HEK293T (cell line): ENCODE data around the gene ALDH18A1.
"Not testable (repeated sequence)": the region's sequence is repeated elsewhere in the genome, so short reads cannot be mapped to it uniquely, and the experiment has no call there.

ENCODE experiments used
- CTCF ChIA-PET: fragments of 350-600 bp; formaldehyde crosslinking; extraction: SDS; loops from one replicate; lab custom pipeline; 2021; ENCODE audit warnings: antibody characterized with exemption, inconsistent platforms; lab: Yijun Ruan, JAX
- POLR2A ChIA-PET: fragments of 350-600 bp; formaldehyde crosslinking; extraction: SDS; loops from one replicate; lab custom pipeline; 2020; ENCODE audit warnings: antibody characterized with exemption, inconsistent platforms; lab: Yijun Ruan, JAX
- DNase-seq: peaks from one replicate; pipeline ENCODE4 v3.0.0; 2012; ENCODE audit warnings: mixed read lengths; ENCODE audit errors: extremely low spot score
- ARNT ChIP-seq: fragments of 450-650 bp; IDR thresholded peaks from 2 replicates; pipeline ENCODE4 v1.6.1; 2017; ENCODE audit warnings: mild to moderate bottlenecking
- BHLHE40 ChIP-seq: fragments of 450-650 bp; IDR thresholded peaks from 2 replicates; pipeline ENCODE4 v1.6.1; 2016; ENCODE audit warnings: mild to moderate bottlenecking, moderate library complexity, borderline replicate concordance
- CTBP1 ChIP-seq: fragments of 450-650 bp; IDR thresholded peaks from 2 replicates; pipeline ENCODE4 v1.6.1; 2016; ENCODE audit warnings: borderline replicate concordance
- ELF4 ChIP-seq: fragments of 450-650 bp; IDR thresholded peaks from 2 replicates; pipeline ENCODE4 v1.6.1; 2017; ENCODE audit warnings: antibody characterized with exemption
- FOXA1 ChIP-seq: fragments of 450-650 bp; IDR thresholded peaks from 2 replicates; pipeline ENCODE4 v1.6.1; 2016; ENCODE audit warnings: mild to moderate bottlenecking
- FOXK2 ChIP-seq: fragments of 450-650 bp; IDR thresholded peaks from 2 replicates; pipeline ENCODE4 v1.6.1; 2016; ENCODE audit warnings: mild to moderate bottlenecking
- FOXM1 ChIP-seq: fragments of 450-650 bp; IDR thresholded peaks from 2 replicates; pipeline ENCODE4 v1.6.1; 2017; ENCODE audit warnings: mild to moderate bottlenecking, borderline replicate concordance
- HDGF ChIP-seq: fragments of 450-650 bp; IDR thresholded peaks from 2 replicates; pipeline ENCODE4 v1.6.1; 2017; ENCODE audit warnings: antibody characterized with exemption, borderline replicate concordance
- L3MBTL2 ChIP-seq: fragments of 450-650 bp; conservative IDR thresholded peaks from 2 replicates; pipeline ENCODE4 v1.6.1; 2016; ENCODE audit warnings: mild to moderate bottlenecking
- LEF1 ChIP-seq: fragments of 450-650 bp; IDR thresholded peaks from 2 replicates; pipeline ENCODE4 v1.6.1; 2017; ENCODE audit warnings: mild to moderate bottlenecking, borderline replicate concordance
- NFRKB ChIP-seq: fragments of 450-650 bp; IDR thresholded peaks from 2 replicates; pipeline ENCODE4 v1.6.1; 2016; ENCODE audit warnings: mild to moderate bottlenecking, moderate library complexity
- SP1 ChIP-seq: fragments of 450-650 bp; IDR thresholded peaks from 2 replicates; pipeline ENCODE4 v1.6.1; 2017
- SUZ12 ChIP-seq: fragments of 450-650 bp; IDR thresholded peaks from 2 replicates; pipeline ENCODE4 v1.6.1; 2016; ENCODE audit warnings: mild to moderate bottlenecking
- TARDBP ChIP-seq: fragments of 450-650 bp; IDR thresholded peaks from 2 replicates; pipeline ENCODE4 v1.6.1; 2016
- ZNF384 ChIP-seq: fragments of 450-650 bp; IDR thresholded peaks from 2 replicates; pipeline ENCODE4 v1.6.1; 2016
- TF ChIP-seq, protein P1 (sequence below): fragments of 450-650 bp; IDR thresholded peaks from 2 replicates; pipeline ENCODE4 v1.6.1; 2016

ALDH18A1 gene

DNA sequence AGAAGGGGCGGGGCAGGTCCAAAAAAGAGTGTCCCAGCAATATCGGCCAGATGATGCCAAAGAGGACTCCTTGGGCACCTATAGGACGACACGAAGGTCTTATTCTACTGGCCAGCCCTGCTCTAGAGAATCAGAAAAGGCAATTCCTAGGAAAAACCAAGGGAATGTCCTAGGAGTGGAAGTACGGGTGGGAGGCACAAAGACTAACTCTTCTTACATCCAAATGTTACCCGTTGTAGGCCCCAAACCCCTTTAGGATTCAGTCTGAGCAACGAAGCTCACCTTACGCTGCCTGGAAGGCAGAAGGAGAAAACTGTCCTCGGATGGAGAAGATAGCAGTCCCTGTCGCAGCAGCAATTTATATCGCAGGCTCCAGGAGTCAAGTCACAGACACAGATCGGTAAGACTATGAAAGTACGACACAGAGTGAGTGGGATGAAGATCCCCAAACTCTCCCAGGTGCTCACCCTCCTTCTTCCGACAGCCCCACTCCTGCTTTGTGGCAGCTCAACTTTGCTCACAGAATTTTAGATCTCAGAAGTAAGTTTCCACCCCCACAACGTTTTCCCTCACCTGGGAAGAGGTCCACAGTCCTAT, 36.7 kb upstream of the ALDH18A1 start:
- no peak for TF ChIP-seq ARNT
- no peak for TF ChIP-seq NFRKB
- no peak for TF ChIP-seq FOXK2
- no peak for TF ChIP-seq HDGF
- no peak for TF ChIP-seq LEF1
- no peak for TF ChIP-seq CTBP1
- no peak for TF ChIP-seq FOXA1
- TF ChIP-seq BHLHE40 = no peak
- no peak for TF ChIP-seq SUZ12
- no peak for TF ChIP-seq SP1
- TF ChIP-seq, protein P1, sequence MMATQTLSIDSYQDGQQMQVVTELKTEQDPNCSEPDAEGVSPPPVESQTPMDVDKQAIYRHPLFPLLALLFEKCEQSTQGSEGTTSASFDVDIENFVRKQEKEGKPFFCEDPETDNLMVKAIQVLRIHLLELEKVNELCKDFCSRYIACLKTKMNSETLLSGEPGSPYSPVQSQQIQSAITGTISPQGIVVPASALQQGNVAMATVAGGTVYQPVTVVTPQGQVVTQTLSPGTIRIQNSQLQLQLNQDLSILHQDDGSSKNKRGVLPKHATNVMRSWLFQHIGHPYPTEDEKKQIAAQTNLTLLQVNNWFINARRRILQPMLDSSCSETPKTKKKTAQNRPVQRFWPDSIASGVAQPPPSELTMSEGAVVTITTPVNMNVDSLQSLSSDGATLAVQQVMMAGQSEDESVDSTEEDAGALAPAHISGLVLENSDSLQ = no peak
- TF ChIP-seq TARDBP = no peak
- DNase-seq = peak; percentile 17
- POLR2A ChIA-PET = interaction anchor here (0.6 to 2.0 kb wide), 10 partner anchors 12 to 842 kb away, joined by 3 to 14 read pairs (median 4); partner anchors contain the start of gene CC2D2B
- CTCF ChIA-PET = interaction anchor here (0.5 to 3.0 kb wide), 34 partner anchors 9 to 610 kb away, joined by 3 to 82 read pairs (median 4); partner anchors contain the start of genes ENTPD1 and ZNF518A

DNA sequence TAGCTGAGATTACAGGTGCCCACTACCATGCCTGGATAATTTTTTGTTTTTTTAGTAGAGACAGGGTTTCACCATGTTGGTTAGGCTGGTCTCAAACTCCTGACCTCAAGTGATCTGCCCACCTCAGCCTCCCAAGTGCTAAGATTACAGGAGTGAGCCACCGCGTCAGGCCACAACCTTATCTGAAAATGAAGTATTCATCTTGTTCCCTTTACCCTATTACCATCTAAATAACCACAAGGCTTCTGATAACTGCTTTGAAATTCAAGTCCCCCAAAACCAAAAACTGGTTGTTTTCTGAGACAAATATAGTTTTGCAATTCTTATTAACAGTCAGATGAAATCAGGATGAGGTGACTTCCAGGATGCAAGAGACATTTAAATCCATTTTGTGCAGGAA, 34.8 kb upstream of the ALDH18A1 start:
- ChIA-PET POLR2A (no interaction called here), CTCF (no interaction called here)
- no peak for DNase-seq
- TF ChIP-seq FOXK2 = no peak
- no peak for TF ChIP-seq CTBP1
- no peak for TF ChIP-seq BHLHE40
- no peak for TF ChIP-seq SUZ12
- no peak for TF ChIP-seq FOXM1
- no peak for TF ChIP-seq FOXA1
- no peak for TF ChIP-seq HDGF
- no peak for TF ChIP-seq ELF4
- TF ChIP-seq ZNF384 = no peak
- TF ChIP-seq TARDBP = no peak
- no peak for TF ChIP-seq L3MBTL2

GRCh38 chr10:95688648-95689047, 32.1 kb upstream of the ALDH18A1 start:
- ChIA-PET CTCF (no interaction called here), POLR2A (no interaction called here)
- no peak for TF ChIP-seq NFRKB
- TF ChIP-seq ELF4 = no peak
- TF ChIP-seq, protein P1 = no peak
- no peak for TF ChIP-seq FOXM1
- no peak for TF ChIP-seq FOXK2
- TF ChIP-seq LEF1 = no peak
- no peak for TF ChIP-seq FOXA1
- no peak for TF ChIP-seq L3MBTL2
- TF ChIP-seq SUZ12 = no peak
- TF ChIP-seq ZNF384 = no peak
- no peak for TF ChIP-seq ARNT
- TF ChIP-seq SP1 = no peak
- TF ChIP-seq TARDBP = no peak
- no peak for TF ChIP-seq BHLHE40
- TF ChIP-seq HDGF = no peak
- TF ChIP-seq CTBP1 = no peak
- no peak for DNase-seq

DNA sequence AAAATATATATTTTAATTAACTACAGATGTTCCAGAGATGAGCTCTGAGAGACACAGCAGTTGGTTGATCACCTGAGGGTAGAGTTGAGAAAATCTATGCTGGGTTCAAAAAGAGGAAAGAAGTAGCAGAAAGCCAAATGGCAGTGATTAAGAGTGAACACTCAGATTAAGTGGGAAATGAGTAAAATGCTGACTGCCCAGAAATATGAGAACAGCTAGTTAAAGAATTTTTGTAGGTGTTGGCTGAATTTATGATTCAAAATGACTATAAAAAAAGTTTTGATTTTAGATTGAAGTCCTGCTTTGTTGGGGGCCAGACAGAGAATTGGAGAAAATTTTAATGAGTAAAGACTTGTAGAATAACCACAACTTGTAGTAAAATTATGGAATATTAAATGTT, 27.5 kb upstream of the ALDH18A1 start:
- TF ChIP-seq NFRKB = no peak
- no peak for TF ChIP-seq FOXK2
- no peak for TF ChIP-seq ELF4
- no peak for TF ChIP-seq SUZ12
- no peak for DNase-seq
- POLR2A ChIA-PET = no interaction called here
- CTCF ChIA-PET = interaction anchor here (0.7 kb wide), 1 partner anchor 10 kb away, joined by 3 read pairs; the partner anchor contains the start of gene TCTN3

- CTCF ChIA-PET = interaction anchor here (0.6 to 1.0 kb wide), 2 partner anchors 18 to 326 kb away, joined by 3 to 4 read pairs; partner anchors contain the start of gene TCTN3
- POLR2A ChIA-PET = no interaction called here
- TF ChIP-seq CTBP1 = no peak
- no peak for DNase-seq
These were observed 19.0 kb upstream of the ALDH18A1 start for GRCh38 chr10:95675403-95676116.

- ChIA-PET POLR2A (no interaction called here), CTCF (interaction anchor here (0.6 to 1.0 kb wide), 2 partner anchors 19 to 325 kb away, joined by 3 to 4 read pairs; partner anchors contain the start of gene TCTN3)
- DNase-seq = no peak
These were observed 18.1 kb upstream of the ALDH18A1 start for GRCh38 chr10:95674643-95675042.

GRCh38 chr10:95672641-95673040, 16.1 kb upstream of the ALDH18A1 start:
- CTCF ChIA-PET = interaction anchor here (0.6 kb wide), 1 partner anchor 245 kb away, joined by 3 read pairs; no protein-coding TSS in a partner anchor
- DNase-seq, POLR2A ChIA-PET: not testable (repeated sequence)

More at GRCh38 chr10:95674643-95675042, 18.1 kb upstream of the ALDH18A1 start:
- TF ChIP-seq FOXM1 (no peak), ELF4 (no peak), FOXK2 (no peak), ZNF384 (no peak), HDGF (no peak), ARNT (no peak), LEF1 (no peak), BHLHE40 (no peak), SUZ12 (no peak), L3MBTL2 (no peak)
- TF ChIP-seq, protein P1 = no peak
